ENCODE results near the gene NT5DC1. TPM values are rescaled to one million over a fixed set of nuclear protein-coding genes. Genes with fewer than 3 reads are reported as not detected.

NT5DC1 gene
- total and polyA plus RNA-seq, 2 experiments from 2014 or later, result 27.0 to 29.8 TPM

DNA sequence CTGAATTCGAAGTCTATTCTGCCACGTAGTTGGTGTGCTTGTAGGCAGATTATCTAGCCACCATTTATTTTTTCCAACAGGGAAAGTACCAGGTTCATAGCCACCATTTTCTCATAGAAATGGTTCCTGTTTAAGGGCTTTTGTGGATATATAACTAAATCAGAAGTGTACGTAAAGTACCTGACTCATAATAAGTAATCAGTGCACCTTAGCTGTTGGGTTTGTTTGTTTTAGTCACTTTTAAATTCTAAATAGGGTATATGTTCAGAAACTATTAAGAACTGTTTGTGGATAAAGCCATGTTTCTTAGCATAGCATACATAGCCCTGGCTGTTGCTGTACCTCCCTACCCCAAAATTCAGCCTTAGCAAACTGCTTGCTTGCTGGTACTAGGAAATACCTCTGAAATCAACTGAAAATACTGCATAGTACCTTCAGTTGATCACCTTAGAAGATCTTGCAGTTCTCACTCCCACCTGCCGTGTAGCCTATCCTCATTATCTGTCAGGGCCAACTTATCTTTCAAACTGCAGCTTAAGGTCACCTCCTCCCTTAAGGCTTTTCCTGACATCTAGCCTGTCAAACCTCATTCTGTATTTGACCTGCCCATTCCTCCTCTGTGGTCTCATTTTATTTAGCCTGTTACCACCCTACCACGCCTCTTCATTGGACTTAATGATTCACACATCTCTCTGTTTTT, 69.9 kb downstream of the NT5DC1 start:
- H3K9me2 ChIP-seq (ENCODE audit: insufficient read depth), result no peaks in the 10 kb centered on the region; the same call in 1 of the 2 replicates
- TF ChIP-seq EZH2 (IDR thresholded peaks at IDR 0.05; ENCODE audit: low read depth, unreplicated experiment), result no peak
- TF ChIP-seq, protein P1, sequence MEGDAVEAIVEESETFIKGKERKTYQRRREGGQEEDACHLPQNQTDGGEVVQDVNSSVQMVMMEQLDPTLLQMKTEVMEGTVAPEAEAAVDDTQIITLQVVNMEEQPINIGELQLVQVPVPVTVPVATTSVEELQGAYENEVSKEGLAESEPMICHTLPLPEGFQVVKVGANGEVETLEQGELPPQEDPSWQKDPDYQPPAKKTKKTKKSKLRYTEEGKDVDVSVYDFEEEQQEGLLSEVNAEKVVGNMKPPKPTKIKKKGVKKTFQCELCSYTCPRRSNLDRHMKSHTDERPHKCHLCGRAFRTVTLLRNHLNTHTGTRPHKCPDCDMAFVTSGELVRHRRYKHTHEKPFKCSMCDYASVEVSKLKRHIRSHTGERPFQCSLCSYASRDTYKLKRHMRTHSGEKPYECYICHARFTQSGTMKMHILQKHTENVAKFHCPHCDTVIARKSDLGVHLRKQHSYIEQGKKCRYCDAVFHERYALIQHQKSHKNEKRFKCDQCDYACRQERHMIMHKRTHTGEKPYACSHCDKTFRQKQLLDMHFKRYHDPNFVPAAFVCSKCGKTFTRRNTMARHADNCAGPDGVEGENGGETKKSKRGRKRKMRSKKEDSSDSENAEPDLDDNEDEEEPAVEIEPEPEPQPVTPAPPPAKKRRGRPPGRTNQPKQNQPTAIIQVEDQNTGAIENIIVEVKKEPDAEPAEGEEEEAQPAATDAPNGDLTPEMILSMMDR (conservative IDR thresholded peaks at IDR 0.05; ENCODE audit: low read depth in 2 of 2), result no peak
- no peak for TF ChIP-seq EZH2phosphoT487 (IDR thresholded peaks at IDR 0.05; ENCODE audit: unreplicated experiment)
- TF ChIP-seq ZNF331 (CRISPR knock-in tag; IDR thresholded peaks at IDR 0.05; ENCODE audit: low read depth), result no peak
- no peak for TF ChIP-seq CREB1 (CRISPR knock-in tag; IDR thresholded peaks at IDR 0.05; ENCODE audit: low read depth)
- TF ChIP-seq ZNF114 (CRISPR knock-in tag; IDR thresholded peaks at IDR 0.05), result no peak
- TF ChIP-seq STAT1 (IDR thresholded peaks at IDR 0.05; ENCODE audit: unreplicated experiment), result no peak
- TF ChIP-seq, protein P2, sequence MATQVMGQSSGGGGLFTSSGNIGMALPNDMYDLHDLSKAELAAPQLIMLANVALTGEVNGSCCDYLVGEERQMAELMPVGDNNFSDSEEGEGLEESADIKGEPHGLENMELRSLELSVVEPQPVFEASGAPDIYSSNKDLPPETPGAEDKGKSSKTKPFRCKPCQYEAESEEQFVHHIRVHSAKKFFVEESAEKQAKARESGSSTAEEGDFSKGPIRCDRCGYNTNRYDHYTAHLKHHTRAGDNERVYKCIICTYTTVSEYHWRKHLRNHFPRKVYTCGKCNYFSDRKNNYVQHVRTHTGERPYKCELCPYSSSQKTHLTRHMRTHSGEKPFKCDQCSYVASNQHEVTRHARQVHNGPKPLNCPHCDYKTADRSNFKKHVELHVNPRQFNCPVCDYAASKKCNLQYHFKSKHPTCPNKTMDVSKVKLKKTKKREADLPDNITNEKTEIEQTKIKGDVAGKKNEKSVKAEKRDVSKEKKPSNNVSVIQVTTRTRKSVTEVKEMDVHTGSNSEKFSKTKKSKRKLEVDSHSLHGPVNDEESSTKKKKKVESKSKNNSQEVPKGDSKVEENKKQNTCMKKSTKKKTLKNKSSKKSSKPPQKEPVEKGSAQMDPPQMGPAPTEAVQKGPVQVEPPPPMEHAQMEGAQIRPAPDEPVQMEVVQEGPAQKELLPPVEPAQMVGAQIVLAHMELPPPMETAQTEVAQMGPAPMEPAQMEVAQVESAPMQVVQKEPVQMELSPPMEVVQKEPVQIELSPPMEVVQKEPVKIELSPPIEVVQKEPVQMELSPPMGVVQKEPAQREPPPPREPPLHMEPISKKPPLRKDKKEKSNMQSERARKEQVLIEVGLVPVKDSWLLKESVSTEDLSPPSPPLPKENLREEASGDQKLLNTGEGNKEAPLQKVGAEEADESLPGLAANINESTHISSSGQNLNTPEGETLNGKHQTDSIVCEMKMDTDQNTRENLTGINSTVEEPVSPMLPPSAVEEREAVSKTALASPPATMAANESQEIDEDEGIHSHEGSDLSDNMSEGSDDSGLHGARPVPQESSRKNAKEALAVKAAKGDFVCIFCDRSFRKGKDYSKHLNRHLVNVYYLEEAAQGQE (IDR thresholded peaks at IDR 0.05; ENCODE audit: unreplicated experiment), result no peak
- no peak for TF ChIP-seq POLR2AphosphoS5 (IDR thresholded peaks at IDR 0.05; ENCODE audit: low read depth)
- TF ChIP-seq, protein P3, sequence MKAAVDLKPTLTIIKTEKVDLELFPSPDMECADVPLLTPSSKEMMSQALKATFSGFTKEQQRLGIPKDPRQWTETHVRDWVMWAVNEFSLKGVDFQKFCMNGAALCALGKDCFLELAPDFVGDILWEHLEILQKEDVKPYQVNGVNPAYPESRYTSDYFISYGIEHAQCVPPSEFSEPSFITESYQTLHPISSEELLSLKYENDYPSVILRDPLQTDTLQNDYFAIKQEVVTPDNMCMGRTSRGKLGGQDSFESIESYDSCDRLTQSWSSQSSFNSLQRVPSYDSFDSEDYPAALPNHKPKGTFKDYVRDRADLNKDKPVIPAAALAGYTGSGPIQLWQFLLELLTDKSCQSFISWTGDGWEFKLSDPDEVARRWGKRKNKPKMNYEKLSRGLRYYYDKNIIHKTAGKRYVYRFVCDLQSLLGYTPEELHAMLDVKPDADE (IDR thresholded peaks at IDR 0.05), result no peak
- TF ChIP-seq NANOG (IDR thresholded peaks at IDR 0.05; ENCODE audit: borderline replicate concordance), result no peak
- no peak for TF ChIP-seq JUNB (IDR thresholded peaks at IDR 0.05; ENCODE audit: unreplicated experiment)
- TF ChIP-seq, protein P4, sequence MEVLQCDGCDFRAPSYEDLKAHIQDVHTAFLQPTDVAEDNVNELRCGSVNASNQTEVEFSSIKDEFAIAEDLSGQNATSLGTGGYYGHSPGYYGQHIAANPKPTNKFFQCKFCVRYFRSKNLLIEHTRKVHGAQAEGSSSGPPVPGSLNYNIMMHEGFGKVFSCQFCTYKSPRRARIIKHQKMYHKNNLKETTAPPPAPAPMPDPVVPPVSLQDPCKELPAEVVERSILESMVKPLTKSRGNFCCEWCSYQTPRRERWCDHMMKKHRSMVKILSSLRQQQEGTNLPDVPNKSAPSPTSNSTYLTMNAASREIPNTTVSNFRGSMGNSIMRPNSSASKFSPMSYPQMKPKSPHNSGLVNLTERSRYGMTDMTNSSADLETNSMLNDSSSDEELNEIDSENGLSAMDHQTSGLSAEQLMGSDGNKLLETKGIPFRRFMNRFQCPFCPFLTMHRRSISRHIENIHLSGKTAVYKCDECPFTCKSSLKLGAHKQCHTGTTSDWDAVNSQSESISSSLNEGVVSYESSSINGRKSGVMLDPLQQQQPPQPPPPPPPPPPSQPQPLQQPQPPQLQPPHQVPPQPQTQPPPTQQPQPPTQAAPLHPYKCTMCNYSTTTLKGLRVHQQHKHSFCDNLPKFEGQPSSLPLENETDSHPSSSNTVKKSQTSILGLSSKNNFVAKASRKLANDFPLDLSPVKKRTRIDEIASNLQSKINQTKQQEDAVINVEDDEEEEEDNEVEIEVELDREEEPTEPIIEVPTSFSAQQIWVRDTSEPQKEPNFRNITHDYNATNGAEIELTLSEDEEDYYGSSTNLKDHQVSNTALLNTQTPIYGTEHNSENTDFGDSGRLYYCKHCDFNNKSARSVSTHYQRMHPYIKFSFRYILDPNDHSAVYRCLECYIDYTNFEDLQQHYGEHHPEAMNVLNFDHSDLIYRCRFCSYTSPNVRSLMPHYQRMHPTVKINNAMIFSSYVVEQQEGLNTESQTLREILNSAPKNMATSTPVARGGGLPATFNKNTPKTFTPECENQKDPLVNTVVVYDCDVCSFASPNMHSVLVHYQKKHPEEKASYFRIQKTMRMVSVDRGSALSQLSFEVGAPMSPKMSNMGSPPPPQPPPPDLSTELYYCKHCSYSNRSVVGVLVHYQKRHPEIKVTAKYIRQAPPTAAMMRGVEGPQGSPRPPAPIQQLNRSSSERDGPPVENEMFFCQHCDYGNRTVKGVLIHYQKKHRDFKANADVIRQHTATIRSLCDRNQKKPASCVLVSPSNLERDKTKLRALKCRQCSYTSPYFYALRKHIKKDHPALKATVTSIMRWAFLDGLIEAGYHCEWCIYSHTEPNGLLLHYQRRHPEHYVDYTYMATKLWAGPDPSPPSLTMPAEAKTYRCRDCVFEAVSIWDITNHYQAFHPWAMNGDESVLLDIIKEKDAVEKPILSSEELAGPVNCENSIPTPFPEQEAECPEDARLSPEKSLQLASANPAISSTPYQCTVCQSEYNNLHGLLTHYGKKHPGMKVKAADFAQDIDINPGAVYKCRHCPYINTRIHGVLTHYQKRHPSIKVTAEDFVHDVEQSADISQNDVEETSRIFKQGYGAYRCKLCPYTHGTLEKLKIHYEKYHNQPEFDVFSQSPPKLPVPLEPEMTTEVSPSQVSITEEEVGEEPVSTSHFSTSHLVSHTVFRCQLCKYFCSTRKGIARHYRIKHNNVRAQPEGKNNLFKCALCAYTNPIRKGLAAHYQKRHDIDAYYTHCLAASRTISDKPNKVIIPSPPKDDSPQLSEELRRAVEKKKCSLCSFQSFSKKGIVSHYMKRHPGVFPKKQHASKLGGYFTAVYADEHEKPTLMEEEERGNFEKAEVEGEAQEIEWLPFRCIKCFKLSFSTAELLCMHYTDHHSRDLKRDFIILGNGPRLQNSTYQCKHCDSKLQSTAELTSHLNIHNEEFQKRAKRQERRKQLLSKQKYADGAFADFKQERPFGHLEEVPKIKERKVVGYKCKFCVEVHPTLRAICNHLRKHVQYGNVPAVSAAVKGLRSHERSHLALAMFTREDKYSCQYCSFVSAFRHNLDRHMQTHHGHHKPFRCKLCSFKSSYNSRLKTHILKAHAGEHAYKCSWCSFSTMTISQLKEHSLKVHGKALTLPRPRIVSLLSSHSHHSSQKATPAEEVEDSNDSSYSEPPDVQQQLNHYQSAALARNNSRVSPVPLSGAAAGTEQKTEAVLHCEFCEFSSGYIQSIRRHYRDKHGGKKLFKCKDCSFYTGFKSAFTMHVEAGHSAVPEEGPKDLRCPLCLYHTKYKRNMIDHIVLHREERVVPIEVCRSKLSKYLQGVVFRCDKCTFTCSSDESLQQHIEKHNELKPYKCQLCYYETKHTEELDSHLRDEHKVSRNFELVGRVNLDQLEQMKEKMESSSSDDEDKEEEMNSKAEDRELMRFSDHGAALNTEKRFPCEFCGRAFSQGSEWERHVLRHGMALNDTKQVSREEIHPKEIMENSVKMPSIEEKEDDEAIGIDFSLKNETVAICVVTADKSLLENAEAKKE (CRISPR knock-in tag; IDR thresholded peaks at IDR 0.05), result no peak

More for the DNA sequence above, 69.9 kb downstream of the NT5DC1 start:
- Mint-ChIP-seq H3K27me3 (ENCODE audit: insufficient read depth, low read depth, poor library complexity) (no peaks in the 10 kb centered on the region), H3K9me3 (peaks cover 8% of the 10 kb centered on the region; the same call in 2 of the 3 replicates), H3K36me3 (ENCODE audit: low read depth) (peaks cover 18% of the 10 kb centered on the region), H3K27ac (no peak overlapping the region), H3K4me1 (no peaks in the 10 kb centered on the region), H3K4me3 (no peak overlapping the region)
- H3K4me3 ChIP-seq, result no peak overlapping the region
- H4K20me1 ChIP-seq (replicated peaks; ENCODE audit: insufficient read depth), result no peaks in the 10 kb centered on the region
- no peak for DNase-seq (ENCODE audit: low spot score)
- H3K27me3 ChIP-seq (ENCODE audit: insufficient read depth), result no peaks in the 10 kb centered on the region
- H3F3A ChIP-seq (replicated peaks; ENCODE audit: low read depth), result no peaks in the 10 kb centered on the region
- no peak for ATAC-seq
- H3K79me2 ChIP-seq (replicated peaks; ENCODE audit: insufficient read depth), result peaks cover 5% of the 10 kb centered on the region; the same call in 1 of the 2 replicates
- no peak overlapping the region for H3K27ac ChIP-seq (ENCODE audit: low read depth)
- H3K4me2 ChIP-seq, result no peak overlapping the region
- no peaks in the 10 kb centered on the region for H3K4me1 ChIP-seq (ENCODE audit: insufficient read depth)
- no peaks in the 10 kb centered on the region for H3K36me3 ChIP-seq (ENCODE audit: insufficient read depth)
- no peak overlapping the region for H2AFZ ChIP-seq

All from GM23338 (cell line).